K562 (cell line): ENCODE results near the gene SFT2D2. TPM values are rescaled to one million over a fixed set of nuclear protein-coding genes. Genes with fewer than 3 reads are reported as not detected.

Experiments used
- ADNP ChIP-seq: fragments of 200-800 bp; sonication (Bioruptor generic); IDR thresholded peaks from 2 replicates; pipeline ENCODE4 v1.6.1; 2016; ENCODE audit warnings: missing genetic modification characterization, missing compliant biosample characterization
- MAFG ChIP-seq: fragments of 450-650 bp; conservative IDR thresholded peaks from 2 replicates; pipeline ENCODE4 v1.6.1; 2016; ENCODE audit warnings: missing genetic modification characterization, missing compliant biosample characterization
- PHF21A ChIP-seq: fragments of 450-650 bp; IDR thresholded peaks from 2 replicates; pipeline ENCODE4 v1.6.1; 2017; ENCODE audit warnings: low read depth, borderline replicate concordance
- SMARCA5 ChIP-seq: fragments of 450-650 bp; IDR thresholded peaks from 2 replicates; pipeline ENCODE4 v1.6.1; 2016
- ZFP1 ChIP-seq: fragments of 450-650 bp; formaldehyde crosslinking; IDR thresholded peaks from 2 replicates; pipeline ENCODE4 v1.4.0; 2020; ENCODE audit warnings: mild to moderate bottlenecking, mixed read lengths
- ZNF76 ChIP-seq: fragments of 250-450 bp; sonication (Bioruptor Pico); IDR thresholded peaks from 2 replicates; pipeline ENCODE4 v1.4.0; 2020; ENCODE audit warnings: mild to moderate bottlenecking, moderate library complexity, borderline replicate concordance
- ZSCAN32 ChIP-seq: fragments of 450-650 bp; formaldehyde crosslinking; IDR thresholded peaks from 2 replicates; pipeline ENCODE4 v1.4.0; 2020; ENCODE audit warnings: mild to moderate bottlenecking, moderate library complexity
- polyA plus RNA-seq, 8 experiments: library from polyadenylated mRNA; depleted of rRNA in 4 of 8; stranded (reverse) in 5 of 8; unstranded in 3 of 8; fragments of >200 nt; fragmentation: Nextera tagmentation in 2 of 8; fragmentation: Illumina TruSeq in 1 of 8; extraction: Ambion mirVana in 2 of 8; extraction: Trizol in 1 of 8; gene quantifications; 2 replicates each; pipeline versions ENCODE4 v1.2.1 to v1.2.3, GENCODE V29; 2011 to 2014; ENCODE audit warnings: inconsistent platforms in 1 of 8, missing spikeins in 1 of 8
- total RNA-seq, 7 experiments: library from RNA; depleted of rRNA in 6 of 7; stranded (reverse); fragments of >200 nt in 6 of 7; fragmentation: Illumina TruSeq in 2 of 7; extraction: Trizol in 2 of 7; gene quantifications; 2 replicates each; pipeline versions ENCODE4 v1.2.1 to v1.2.3, GENCODE V29; 2011 to 2021; ENCODE audit warnings: low replicate concordance in 1 of 7
- TF ChIP-seq, protein P1 (sequence below): fragments of 450-650 bp; formaldehyde crosslinking; IDR thresholded peaks from 2 replicates; pipeline ENCODE4 v1.4.0; 2022; ENCODE audit warnings: missing genetic modification characterization
- TF ChIP-seq, protein P2 (sequence below): fragments of 250-450 bp; sonication (Bioruptor Pico); IDR thresholded peaks from 2 replicates; pipeline ENCODE4 v1.4.0; 2020; ENCODE audit warnings: mild to moderate bottlenecking
- TF ChIP-seq, protein P3 (sequence below): sonication (generic); formaldehyde crosslinking; IDR thresholded peaks from 2 replicates; pipeline ENCODE4 v1.8.0; 2022; ENCODE audit warnings: mild to moderate bottlenecking, missing genetic modification reagents

Gene SFT2D2
- total and polyA plus RNA-seq, 9 of the 15 experiments (the other 6 are each of a cell fraction or from before 2014, with no cell fraction given) = 3.4 to 50.1 (median 21.6) TPM

DNA sequence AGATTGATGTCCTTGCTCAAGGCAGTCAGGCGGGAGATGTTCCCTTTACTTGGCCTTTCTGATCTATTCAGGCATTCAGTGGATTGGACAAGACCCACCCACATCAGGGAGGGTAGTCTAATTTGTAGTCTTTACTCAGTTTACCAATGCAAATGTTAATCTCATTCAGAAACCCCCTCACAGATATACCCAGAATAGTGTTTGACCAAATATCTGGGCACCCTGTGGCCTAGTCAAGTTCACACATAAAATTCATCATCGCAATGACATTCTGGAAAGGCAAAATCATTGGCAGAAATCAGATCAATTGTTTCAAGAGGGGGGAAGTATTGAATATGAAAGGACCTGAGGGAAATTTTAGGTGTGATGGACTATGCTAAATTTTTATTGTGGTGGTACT lies 12.5 kb upstream of the SFT2D2 start (continued):
- TF ChIP-seq, protein P1, sequence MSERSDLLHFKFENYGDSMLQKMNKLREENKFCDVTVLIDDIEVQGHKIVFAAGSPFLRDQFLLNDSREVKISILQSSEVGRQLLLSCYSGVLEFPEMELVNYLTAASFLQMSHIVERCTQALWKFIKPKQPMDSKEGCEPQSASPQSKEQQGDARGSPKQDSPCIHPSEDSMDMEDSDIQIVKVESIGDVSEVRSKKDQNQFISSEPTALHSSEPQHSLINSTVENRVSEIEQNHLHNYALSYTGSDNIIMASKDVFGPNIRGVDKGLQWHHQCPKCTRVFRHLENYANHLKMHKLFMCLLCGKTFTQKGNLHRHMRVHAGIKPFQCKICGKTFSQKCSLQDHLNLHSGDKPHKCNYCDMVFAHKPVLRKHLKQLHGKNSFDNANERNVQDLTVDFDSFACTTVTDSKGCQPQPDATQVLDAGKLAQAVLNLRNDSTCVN = no peak
- TF ChIP-seq ZSCAN32 (CRISPR knock-in tag) (no peak), MAFG (tag) (no peak), ADNP (tag) (no peak), ZFP1 (CRISPR knock-in tag) (no peak), SMARCA5 (no peak), PHF21A (no peak), ZNF76 (CRISPR knock-in tag) (no peak)
- TF ChIP-seq, protein P2, sequence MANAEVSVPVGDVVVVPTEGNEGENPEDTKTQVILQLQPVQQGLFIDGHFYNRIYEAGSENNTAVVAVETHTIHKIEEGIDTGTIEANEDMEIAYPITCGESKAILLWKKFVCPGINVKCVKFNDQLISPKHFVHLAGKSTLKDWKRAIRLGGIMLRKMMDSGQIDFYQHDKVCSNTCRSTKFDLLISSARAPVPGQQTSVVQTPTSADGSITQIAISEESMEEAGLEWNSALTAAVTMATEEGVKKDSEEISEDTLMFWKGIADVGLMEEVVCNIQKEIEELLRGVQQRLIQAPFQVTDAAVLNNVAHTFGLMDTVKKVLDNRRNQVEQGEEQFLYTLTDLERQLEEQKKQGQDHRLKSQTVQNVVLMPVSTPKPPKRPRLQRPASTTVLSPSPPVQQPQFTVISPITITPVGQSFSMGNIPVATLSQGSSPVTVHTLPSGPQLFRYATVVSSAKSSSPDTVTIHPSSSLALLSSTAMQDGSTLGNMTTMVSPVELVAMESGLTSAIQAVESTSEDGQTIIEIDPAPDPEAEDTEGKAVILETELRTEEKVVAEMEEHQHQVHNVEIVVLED (CRISPR knock-in tag) = no peak
- TF ChIP-seq, protein P3, sequence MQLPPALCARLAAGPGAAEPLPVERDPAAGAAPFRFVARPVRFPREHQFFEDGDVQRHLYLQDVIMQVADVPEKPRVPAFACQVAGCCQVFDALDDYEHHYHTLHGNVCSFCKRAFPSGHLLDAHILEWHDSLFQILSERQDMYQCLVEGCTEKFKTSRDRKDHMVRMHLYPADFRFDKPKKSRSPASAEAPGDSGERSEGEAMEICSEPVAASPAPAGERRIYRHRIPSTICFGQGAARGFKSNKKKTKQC (CRISPR knock-in tag) = no peak
